Measurements from ENCODE around the gene CDH16. TPM values are rescaled to one million over a fixed set of nuclear protein-coding genes. Genes with fewer than 3 reads are reported as not detected.

CDH16 gene
- total RNA-seq, 1 donor from 2014 or later = not detected

DNA sequence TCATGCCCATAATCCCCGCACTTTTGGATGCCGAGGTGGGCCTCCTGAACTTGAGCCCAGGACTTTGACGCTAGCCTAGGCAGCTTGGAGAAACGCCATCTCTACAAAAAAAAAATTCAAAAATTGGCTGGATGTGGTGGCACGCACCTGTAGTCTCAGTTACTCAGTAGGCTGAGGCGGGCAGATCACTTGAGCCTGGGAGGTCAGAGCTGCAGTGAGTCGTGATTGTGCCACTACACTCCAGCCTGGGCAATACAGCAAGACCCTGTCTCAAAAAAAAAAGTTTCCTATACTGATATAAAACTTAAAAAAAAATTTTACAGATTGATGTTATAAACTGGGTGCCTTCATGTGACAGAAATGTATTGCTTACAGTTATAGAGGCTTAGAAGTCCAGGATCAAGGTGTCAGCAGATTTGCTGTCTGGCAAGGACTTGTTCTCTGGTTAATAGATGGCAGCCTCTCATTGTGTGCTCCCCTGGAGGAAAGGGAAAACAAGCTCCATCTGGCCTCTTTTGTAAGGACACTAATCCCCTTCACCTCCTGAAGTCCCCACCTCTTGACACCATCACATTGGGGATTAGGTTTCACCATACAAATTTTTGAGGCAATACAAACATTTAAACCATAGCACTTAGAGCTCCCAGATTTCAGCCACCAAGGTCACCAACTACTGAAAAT is 33.9 kb upstream of the CDH16 start:
- Histone ChIP-seq H3K27ac (replicated peaks) (no peak overlapping the region), H3K9me3 (replicated peaks) (peaks cover 7% of the 10 kb centered on the region), H3K4me1 (peaks cover 21% of the 10 kb centered on the region), H3K27me3 (ENCODE audit: low read depth) (peaks cover 34% of the 10 kb centered on the region), H3K36me3 (no peaks in the 10 kb centered on the region), H3K4me3 (no peak overlapping the region)
- intact Hi-C loops (cut with micrococcal nuclease) = no loop called here
- TF ChIP-seq, protein P1, sequence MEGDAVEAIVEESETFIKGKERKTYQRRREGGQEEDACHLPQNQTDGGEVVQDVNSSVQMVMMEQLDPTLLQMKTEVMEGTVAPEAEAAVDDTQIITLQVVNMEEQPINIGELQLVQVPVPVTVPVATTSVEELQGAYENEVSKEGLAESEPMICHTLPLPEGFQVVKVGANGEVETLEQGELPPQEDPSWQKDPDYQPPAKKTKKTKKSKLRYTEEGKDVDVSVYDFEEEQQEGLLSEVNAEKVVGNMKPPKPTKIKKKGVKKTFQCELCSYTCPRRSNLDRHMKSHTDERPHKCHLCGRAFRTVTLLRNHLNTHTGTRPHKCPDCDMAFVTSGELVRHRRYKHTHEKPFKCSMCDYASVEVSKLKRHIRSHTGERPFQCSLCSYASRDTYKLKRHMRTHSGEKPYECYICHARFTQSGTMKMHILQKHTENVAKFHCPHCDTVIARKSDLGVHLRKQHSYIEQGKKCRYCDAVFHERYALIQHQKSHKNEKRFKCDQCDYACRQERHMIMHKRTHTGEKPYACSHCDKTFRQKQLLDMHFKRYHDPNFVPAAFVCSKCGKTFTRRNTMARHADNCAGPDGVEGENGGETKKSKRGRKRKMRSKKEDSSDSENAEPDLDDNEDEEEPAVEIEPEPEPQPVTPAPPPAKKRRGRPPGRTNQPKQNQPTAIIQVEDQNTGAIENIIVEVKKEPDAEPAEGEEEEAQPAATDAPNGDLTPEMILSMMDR (IDR thresholded peaks at IDR 0.05; ENCODE audit: borderline replicate concordance) = no peak
- no peak for DNase-seq

DNA sequence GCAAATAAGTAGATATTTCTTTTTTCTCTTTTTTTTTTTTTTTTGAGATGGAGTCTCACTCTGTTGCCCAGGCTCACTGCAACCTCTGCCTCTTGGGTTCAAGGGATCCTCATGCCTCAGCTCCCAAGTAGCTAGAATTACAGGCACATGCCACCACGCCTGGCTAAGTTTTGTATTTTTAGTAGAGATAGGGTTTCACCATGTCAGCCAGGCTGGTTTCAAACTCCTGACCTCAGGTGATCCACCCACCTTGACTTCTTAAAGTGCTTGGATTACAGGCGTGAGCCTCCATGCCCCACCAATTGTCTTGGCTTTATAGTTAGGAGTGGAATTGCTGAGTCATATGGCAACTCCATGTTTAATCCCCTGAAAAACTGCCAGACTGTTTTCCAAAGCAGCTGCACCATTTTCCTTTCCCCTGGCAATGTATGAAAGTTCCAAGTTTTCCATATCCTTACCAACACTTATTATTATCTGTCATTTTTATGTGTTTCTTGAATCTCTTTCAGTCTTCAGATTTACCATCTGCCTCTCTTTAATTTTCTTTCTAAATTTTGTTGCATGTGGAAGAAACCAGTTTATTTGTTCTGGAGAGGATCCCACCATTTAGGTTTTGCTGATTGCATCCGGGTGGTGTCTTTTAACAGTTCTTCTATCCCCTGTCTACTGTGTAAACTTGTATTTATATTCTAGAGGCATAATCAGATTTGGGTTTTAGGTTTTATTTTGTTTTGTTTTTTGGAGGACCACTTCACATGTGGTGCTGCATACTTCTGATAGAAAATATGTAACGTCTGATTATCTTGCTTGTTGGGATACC is 32.5 kb upstream of the CDH16 start:
- DNase-seq = no peak
- Histone ChIP-seq H3K4me1 (peaks cover 28% of the 10 kb centered on the region), H3K4me3 (no peak overlapping the region), H3K36me3 (no peaks in the 10 kb centered on the region), H3K27ac (replicated peaks) (no peak overlapping the region), H3K27me3 (ENCODE audit: low read depth) (peaks cover 34% of the 10 kb centered on the region), H3K9me3 (replicated peaks) (peaks cover 7% of the 10 kb centered on the region)
- TF ChIP-seq, protein P1 (IDR thresholded peaks at IDR 0.05; ENCODE audit: borderline replicate concordance) = no peak
- intact Hi-C loops (cut with micrococcal nuclease) = no loop called here

DNA sequence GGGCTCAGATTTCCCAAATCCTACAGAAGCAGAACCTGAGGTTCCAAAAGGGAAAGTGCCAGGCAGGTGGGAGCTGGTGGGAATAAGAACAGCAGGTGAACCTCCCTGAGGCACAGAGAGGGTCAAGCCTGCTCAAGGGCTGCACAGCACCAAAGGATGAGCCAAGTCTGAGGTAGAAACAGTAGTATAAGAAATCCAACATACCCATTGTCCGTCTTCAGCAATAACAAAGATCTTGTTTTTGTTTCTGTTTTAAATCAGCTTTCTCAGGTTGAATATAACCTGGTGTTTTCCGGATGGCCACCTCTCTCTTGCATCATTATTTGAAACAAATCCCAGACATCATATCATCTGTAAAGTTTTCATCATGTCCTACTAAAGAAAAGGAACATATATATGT is 31.8 kb upstream of the CDH16 start:
- Histone ChIP-seq H3K9me3 (replicated peaks) (peaks cover 7% of the 10 kb centered on the region), H3K27ac (replicated peaks) (no peak overlapping the region), H3K4me3 (no peak overlapping the region), H3K4me1 (peaks cover 28% of the 10 kb centered on the region), H3K36me3 (no peaks in the 10 kb centered on the region), H3K27me3 (ENCODE audit: low read depth) (peaks cover 34% of the 10 kb centered on the region)
- TF ChIP-seq, protein P1 (IDR thresholded peaks at IDR 0.05; ENCODE audit: borderline replicate concordance) = no peak
- intact Hi-C loops (cut with micrococcal nuclease) = no loop called here
- no peak for DNase-seq

DNA sequence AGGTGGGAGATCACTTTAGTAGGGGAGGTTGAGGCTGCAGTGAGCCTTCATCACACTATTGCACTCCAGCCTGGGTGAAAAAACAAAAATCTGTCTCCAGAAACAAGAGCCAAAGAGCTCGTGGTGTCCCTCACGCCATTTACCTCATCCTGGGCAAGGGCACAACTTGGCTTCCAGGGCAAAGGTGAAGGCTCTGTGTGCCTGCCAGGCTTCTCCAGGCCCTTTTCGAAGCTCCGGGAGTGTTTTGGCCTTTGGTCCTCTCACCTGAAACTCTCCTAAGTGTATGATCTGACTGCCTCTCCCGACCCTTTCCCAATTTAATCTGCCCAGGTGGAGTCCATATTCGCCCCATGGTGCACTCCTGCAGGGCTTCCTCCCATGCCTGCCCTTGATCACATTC is 30.8 kb upstream of the CDH16 start:
- no peak overlapping the region for H3K27ac ChIP-seq (replicated peaks)
- peaks cover 34% of the 10 kb centered on the region for H3K27me3 ChIP-seq (ENCODE audit: low read depth)
- intact Hi-C loops (cut with micrococcal nuclease) = no loop called here
- no peaks in the 10 kb centered on the region for H3K36me3 ChIP-seq
- peaks cover 7% of the 10 kb centered on the region for H3K9me3 ChIP-seq (replicated peaks)
- TF ChIP-seq, protein P1 (IDR thresholded peaks at IDR 0.05; ENCODE audit: borderline replicate concordance) = no peak
- peak overlapping the region; percentile 67 for H3K4me3 ChIP-seq
- DNase-seq = no peak
- peaks cover 28% of the 10 kb centered on the region for H3K4me1 ChIP-seq

DNA sequence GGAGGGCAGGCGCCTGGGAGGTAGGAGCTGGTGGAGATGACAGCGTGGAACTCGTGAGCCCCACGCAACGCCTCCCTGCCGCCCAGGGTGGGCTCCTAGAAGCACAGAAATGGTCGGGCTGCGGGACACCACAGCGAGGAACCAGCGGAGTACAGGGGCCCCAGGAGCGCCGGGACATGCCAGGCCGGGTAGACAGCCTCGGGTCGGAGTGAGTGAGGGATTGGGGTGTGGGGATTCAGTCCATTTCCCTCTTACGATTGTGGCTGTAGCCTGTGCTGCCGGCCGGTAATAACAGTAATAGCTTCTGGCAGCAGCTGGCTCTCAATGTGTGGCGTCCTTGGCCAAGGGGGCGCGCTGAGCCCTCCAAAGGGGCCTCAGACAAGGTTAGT is 30.1 kb upstream of the CDH16 start:
- TF ChIP-seq, protein P1 (IDR thresholded peaks at IDR 0.05; ENCODE audit: borderline replicate concordance) = no peak
- peak overlapping the region; percentile 67 for H3K4me3 ChIP-seq
- H3K27me3 ChIP-seq (ENCODE audit: low read depth) = peaks cover 34% of the 10 kb centered on the region
- no peak for DNase-seq
- H3K9me3 ChIP-seq (replicated peaks) = peaks cover 7% of the 10 kb centered on the region
- intact Hi-C loops (cut with micrococcal nuclease) = no loop called here
- no peak overlapping the region for H3K27ac ChIP-seq (replicated peaks)
- H3K4me1 ChIP-seq = peaks cover 28% of the 10 kb centered on the region
- peaks cover 5% of the 10 kb centered on the region for H3K36me3 ChIP-seq
